ENCODE data around the gene KRTAP3-3.

DNA sequence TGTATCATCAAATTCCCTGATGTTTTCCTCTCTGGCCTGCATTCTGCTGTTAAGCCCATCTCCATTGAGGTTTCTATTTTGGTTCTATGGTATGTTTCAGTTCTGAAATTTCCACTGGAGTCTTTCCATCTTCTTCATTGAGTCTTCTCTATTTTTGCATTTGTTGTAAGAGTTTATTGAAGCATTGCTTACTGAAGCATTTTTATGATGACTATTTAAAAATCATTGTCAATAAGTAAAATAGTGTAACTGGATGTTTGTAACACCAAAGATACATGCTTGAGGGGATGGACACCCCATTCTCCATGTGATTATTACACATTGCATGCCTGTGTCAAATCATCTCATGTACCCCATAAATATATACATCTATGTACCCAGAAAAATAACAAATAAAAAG, 18.4 kb downstream of the KRTAP3-3 start:
- TF ChIP-seq EZH2 (IDR thresholded peaks at IDR 0.05; ENCODE audit: borderline replicate concordance) (no peak), EZH2phosphoT487 (IDR thresholded peaks at IDR 0.05; ENCODE audit: low read depth, severe bottlenecking, unreplicated experiment) (no peak)
- TF ChIP-seq, protein P1, sequence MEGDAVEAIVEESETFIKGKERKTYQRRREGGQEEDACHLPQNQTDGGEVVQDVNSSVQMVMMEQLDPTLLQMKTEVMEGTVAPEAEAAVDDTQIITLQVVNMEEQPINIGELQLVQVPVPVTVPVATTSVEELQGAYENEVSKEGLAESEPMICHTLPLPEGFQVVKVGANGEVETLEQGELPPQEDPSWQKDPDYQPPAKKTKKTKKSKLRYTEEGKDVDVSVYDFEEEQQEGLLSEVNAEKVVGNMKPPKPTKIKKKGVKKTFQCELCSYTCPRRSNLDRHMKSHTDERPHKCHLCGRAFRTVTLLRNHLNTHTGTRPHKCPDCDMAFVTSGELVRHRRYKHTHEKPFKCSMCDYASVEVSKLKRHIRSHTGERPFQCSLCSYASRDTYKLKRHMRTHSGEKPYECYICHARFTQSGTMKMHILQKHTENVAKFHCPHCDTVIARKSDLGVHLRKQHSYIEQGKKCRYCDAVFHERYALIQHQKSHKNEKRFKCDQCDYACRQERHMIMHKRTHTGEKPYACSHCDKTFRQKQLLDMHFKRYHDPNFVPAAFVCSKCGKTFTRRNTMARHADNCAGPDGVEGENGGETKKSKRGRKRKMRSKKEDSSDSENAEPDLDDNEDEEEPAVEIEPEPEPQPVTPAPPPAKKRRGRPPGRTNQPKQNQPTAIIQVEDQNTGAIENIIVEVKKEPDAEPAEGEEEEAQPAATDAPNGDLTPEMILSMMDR (IDR thresholded peaks at IDR 0.05; ENCODE audit: poor library complexity), result no peak
